Body of pancreas (tissue), 4 donors: ENCODE data around the gene RASGRP4. TPM values are rescaled to one million over a fixed set of nuclear protein-coding genes. Genes with fewer than 3 reads are reported as not detected.

ENCODE experiments used
- ATAC-seq: fragments of 150-250 bp; one replicate; pipeline ENCODE4 v1.9.1; 2016
- DNase-seq, 4 donors: peaks; one replicate each; pipeline ENCODE4 v3.0.0-alpha.2; 2019
- H3K27ac ChIP-seq, 4 donors: fragments of 200-600 bp; sonication (generic); 1 replicate in 3 of 4; 2 replicates in 1 of 4; pipeline versions ENCODE4 v1.5.1 to v1.6.1; 2016 to 2019; ENCODE audit warnings: mild to moderate bottlenecking in 1 of 4, mixed read lengths in 1 of 4, moderate library complexity in 1 of 4
- H3K27me3 ChIP-seq, 2 donors: fragments of 200-600 bp; sonication (generic); one replicate each; pipeline ENCODE4 v1.6.0; 2016; ENCODE audit warnings: mild to moderate bottlenecking in 1 of 2
- H3K36me3 ChIP-seq, 2 donors: fragments of 200-600 bp; sonication (generic); replicated peaks in 1 of 2; 2 replicates each; pipeline ENCODE4 v1.5.1; 2016; ENCODE audit warnings: low read depth in 2 of 2; ENCODE audit not compliant: insufficient read depth in 1 of 2
- H3K4me1 ChIP-seq: fragments of 200-600 bp; sonication (generic); one replicate; pipeline ENCODE4 v1.6.0; 2016
- H3K4me3 ChIP-seq, 2 donors: fragments of 200-600 bp; sonication (generic); 1 replicate in 1 of 2; 2 replicates in 1 of 2; pipeline ENCODE4 v1.5.1; 2016 to 2019
- H3K9me3 ChIP-seq, 3 donors: fragments of 200-600 bp; sonication (generic); 1 replicate in 2 of 3; 2 replicates in 1 of 3; pipeline ENCODE4 v1.5.1; 2016
- POLR2A ChIP-seq, 3 donors: fragments of 450-650 bp; IDR thresholded peaks; one replicate each; pipeline ENCODE4 v1.6.1; 2016; ENCODE audit warnings: antibody characterized with exemption in 3 of 3, mild to moderate bottlenecking in 2 of 3
- WGBS, 2 donors: methylation state at CpG; one replicate each; pipeline ENCODE4 v1.1.5; 2017; 5-methylcytosine and 5-hydroxymethylcytosine counted together
- intact Hi-C: fragments of 100-400 bp; cut with DNase I; formaldehyde crosslinking; loops from one replicate; pipeline ENCODE4 v1.15.1; 2023
- total RNA-seq, 2 donors: library from RNA; depleted of rRNA; stranded (reverse); fragments of >200 nt; gene quantifications; one replicate each; pipeline ENCODE4 v1.1.0, GENCODE V29; 2016
- TF ChIP-seq, protein P1 (sequence below), 7 experiments: fragments of 450-650 bp in 4 of 7; fragments of 200-600 bp in 3 of 7; sonication (generic) in 3 of 7; IDR thresholded peaks; one replicate each; pipeline ENCODE4 v1.5.1; 2016 to 2019; ENCODE audit warnings: antibody characterized with exemption in 7 of 7

Gene RASGRP4
- total RNA-seq, 2 donors from 2014 or later, result 1.6 to 4.6 TPM

DNA sequence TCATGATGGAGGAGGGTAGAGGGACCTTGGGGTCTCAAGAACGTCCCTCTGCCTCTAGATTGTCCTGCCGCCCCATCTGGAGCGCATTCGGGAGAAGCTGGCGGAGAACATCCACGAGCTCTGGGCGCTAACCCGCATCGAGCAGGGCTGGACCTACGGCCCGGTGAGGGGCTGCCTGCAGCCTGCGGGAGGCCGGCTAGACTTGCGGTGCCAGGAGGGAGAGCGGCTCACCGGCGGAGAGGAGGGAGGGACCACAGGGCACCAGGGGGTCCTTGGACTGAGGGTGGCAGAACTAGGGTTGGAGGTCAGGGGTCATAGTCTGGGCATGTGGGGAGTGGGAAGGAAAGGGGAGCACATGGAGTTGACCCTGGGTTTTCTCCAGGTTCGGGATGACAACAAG is 37.3 kb upstream of the RASGRP4 start:
- DNase-seq (no peak), ATAC-seq (no peak)
- 81 to 84% methylated on average over 14 to 17 of the region's 18 CpGs for WGBS, 2 donors
- H3K27me3 ChIP-seq, result no peaks in the 10 kb centered on the region
- no peaks in the 10 kb centered on the region for H3K36me3 ChIP-seq
- no peak overlapping the region for H3K27ac ChIP-seq
- no peaks in the 10 kb centered on the region for H3K9me3 ChIP-seq
- H3K4me3 ChIP-seq, result no peak overlapping the region
- intact Hi-C loops, result no loop called here
- no peak for TF ChIP-seq POLR2A (IDR thresholded peaks at IDR 0.05)
- TF ChIP-seq, protein P1, sequence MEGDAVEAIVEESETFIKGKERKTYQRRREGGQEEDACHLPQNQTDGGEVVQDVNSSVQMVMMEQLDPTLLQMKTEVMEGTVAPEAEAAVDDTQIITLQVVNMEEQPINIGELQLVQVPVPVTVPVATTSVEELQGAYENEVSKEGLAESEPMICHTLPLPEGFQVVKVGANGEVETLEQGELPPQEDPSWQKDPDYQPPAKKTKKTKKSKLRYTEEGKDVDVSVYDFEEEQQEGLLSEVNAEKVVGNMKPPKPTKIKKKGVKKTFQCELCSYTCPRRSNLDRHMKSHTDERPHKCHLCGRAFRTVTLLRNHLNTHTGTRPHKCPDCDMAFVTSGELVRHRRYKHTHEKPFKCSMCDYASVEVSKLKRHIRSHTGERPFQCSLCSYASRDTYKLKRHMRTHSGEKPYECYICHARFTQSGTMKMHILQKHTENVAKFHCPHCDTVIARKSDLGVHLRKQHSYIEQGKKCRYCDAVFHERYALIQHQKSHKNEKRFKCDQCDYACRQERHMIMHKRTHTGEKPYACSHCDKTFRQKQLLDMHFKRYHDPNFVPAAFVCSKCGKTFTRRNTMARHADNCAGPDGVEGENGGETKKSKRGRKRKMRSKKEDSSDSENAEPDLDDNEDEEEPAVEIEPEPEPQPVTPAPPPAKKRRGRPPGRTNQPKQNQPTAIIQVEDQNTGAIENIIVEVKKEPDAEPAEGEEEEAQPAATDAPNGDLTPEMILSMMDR (IDR thresholded peaks at IDR 0.05), result no peak
- no peaks in the 10 kb centered on the region for H3K4me1 ChIP-seq

- intact Hi-C loops, result no loop called here
- H3K36me3 ChIP-seq, result no peaks in the 10 kb centered on the region
- no peak overlapping the region for H3K4me3 ChIP-seq
- no peaks in the 10 kb centered on the region for H3K27me3 ChIP-seq
- TF ChIP-seq POLR2A (IDR thresholded peaks at IDR 0.05), result no peak
- TF ChIP-seq, protein P1 (IDR thresholded peaks at IDR 0.05), result no peak
- 64 to 66% methylated on average over 13 of the region's 13 CpGs for WGBS, 2 donors
- no peak overlapping the region for H3K27ac ChIP-seq
- no peaks in the 10 kb centered on the region for H3K9me3 ChIP-seq
- no peak for DNase-seq
- no peaks in the 10 kb centered on the region for H3K4me1 ChIP-seq
- no peak for ATAC-seq
These were observed 33.0 kb upstream of the RASGRP4 start for GRCh38 chr19:38458991-38459390.

DNA sequence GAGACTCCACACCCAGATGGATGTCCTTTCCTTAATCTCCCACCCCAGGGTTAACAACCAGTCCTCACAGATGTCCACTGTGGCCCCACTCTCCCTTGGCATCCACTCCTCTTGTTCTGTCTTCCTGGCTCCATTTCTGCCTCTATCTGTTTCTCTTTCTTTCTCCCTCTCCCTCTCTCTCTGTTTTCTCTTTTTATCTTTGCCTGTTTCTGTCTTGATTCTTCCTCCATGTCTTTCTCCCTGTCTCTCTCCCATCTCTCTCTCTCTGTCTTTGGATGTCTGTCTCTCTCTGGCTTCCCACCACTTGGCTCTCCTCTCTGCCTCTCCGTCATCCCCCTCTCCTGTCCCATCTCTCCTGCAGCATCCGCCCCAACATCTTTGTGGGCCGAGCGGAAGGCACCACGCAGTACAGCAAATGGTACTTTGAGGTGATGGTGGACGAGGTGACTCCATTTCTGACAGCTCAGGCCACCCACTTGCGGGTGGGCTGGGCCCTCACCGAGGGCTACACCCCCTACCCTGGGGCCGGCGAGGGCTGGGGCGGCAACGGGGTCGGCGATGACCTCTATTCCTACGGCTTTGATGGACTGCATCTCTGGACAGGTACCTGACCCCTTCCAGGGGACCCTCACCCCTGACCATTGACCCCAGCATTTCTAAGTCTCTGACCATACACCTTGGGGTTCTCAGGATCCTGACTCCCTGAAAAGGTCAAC is 31.8 kb upstream of the RASGRP4 start:
- no peak overlapping the region for H3K4me3 ChIP-seq
- no peak for TF ChIP-seq POLR2A (IDR thresholded peaks at IDR 0.05)
- TF ChIP-seq, protein P1 (IDR thresholded peaks at IDR 0.05), result no peak
- intact Hi-C loops, result no loop called here
- no peaks in the 10 kb centered on the region for H3K36me3 ChIP-seq
- no peaks in the 10 kb centered on the region for H3K9me3 ChIP-seq
- ATAC-seq (no peak), DNase-seq (no peak)
- no peaks in the 10 kb centered on the region for H3K27me3 ChIP-seq
- H3K4me1 ChIP-seq, result no peaks in the 10 kb centered on the region
- 84 to 85% methylated on average over 10 to 15 of the region's 15 CpGs for WGBS, 2 donors
- no peak overlapping the region for H3K27ac ChIP-seq

- 47 to 66% methylated on average over 5 of the region's 5 CpGs for WGBS, 2 donors
- no peaks in the 10 kb centered on the region for H3K27me3 ChIP-seq
- no peak overlapping the region for H3K4me3 ChIP-seq
- no peaks in the 10 kb centered on the region for H3K9me3 ChIP-seq
- H3K36me3 ChIP-seq, result no peaks in the 10 kb centered on the region
- TF ChIP-seq, protein P1 (IDR thresholded peaks at IDR 0.05), result no peak
- no peak for TF ChIP-seq POLR2A (IDR thresholded peaks at IDR 0.05)
- DNase-seq (no peak), ATAC-seq (no peak)
- H3K27ac ChIP-seq, result no peak overlapping the region
- intact Hi-C loops, result no loop called here
- H3K4me1 ChIP-seq, result no peaks in the 10 kb centered on the region
These were observed 31.2 kb upstream of the RASGRP4 start for GRCh38 chr19:38457202-38457601.

GRCh38 chr19:38455031-38455430 is 29.0 kb upstream of the RASGRP4 start:
- no peak overlapping the region for H3K4me3 ChIP-seq
- no peaks in the 10 kb centered on the region for H3K27me3 ChIP-seq
- ATAC-seq (no peak), DNase-seq (no peak)
- 53 to 67% methylated on average over 4 of the region's 4 CpGs for WGBS, 2 donors
- no peak for TF ChIP-seq POLR2A (IDR thresholded peaks at IDR 0.05)
- TF ChIP-seq, protein P1 (IDR thresholded peaks at IDR 0.05), result no peak
- intact Hi-C loops, result no loop called here
- H3K27ac ChIP-seq, result no peak overlapping the region
- no peaks in the 10 kb centered on the region for H3K36me3 ChIP-seq
- no peaks in the 10 kb centered on the region for H3K9me3 ChIP-seq
- no peaks in the 10 kb centered on the region for H3K4me1 ChIP-seq
